Activated naive CD4-positive, alpha-beta T cell treated with anti-CD3 and anti-CD28 coated beads, Interleukin-2, amount 50 U/mL, for 24 hours (primary cell): ENCODE results near the gene FAM237A.
A peak's percentile ranks its signal among the peaks of the same experiment; 100 is the strongest.

Experiments used
- H3K27ac Mint-ChIP-seq: one replicate; pipeline ENCODE4 v1.8.0; 2021; ENCODE audit warnings: mild to moderate bottlenecking, mixed read lengths
- H3K27me3 Mint-ChIP-seq: one replicate; pipeline ENCODE4 v1.8.0; 2021; ENCODE audit warnings: mixed read lengths
- H3K36me3 Mint-ChIP-seq: one replicate; pipeline ENCODE4 v1.8.0; 2021; ENCODE audit warnings: mixed read lengths
- H3K4me1 Mint-ChIP-seq: one replicate; pipeline ENCODE4 v1.8.0; 2021; ENCODE audit warnings: mixed read lengths
- H3K4me3 Mint-ChIP-seq: one replicate; pipeline ENCODE4 v1.8.0; 2021; ENCODE audit warnings: mild to moderate bottlenecking, mixed read lengths
- H3K9me3 Mint-ChIP-seq: one replicate; pipeline ENCODE4 v1.8.0; 2021; ENCODE audit warnings: mixed read lengths

The FAM237A gene

DNA sequence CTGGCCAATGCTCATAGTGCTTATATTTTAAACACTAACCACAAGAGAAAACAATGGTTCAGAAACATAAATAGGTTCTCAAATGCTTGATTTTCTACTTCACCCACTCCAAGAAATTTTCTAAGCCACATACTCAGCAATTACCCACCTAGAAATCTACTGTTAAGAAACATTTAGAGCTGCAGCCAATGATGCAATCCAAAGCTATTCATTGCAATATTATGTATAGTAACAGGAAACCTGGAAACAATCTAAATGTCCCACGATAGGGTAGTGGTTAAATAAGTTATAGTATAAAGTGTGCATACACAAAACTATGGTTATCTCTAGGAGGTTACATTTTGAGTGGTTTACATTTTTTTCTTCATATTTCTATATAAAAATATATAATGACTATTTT lies 5.7 kb downstream of the FAM237A start:
- Mint-ChIP-seq H3K4me1 (no peaks in the 10 kb centered on the region), H3K27ac (no peak overlapping the region), H3K9me3 (no peaks in the 10 kb centered on the region), H3K36me3 (no peaks in the 10 kb centered on the region), H3K27me3 (peaks cover 16% of the 10 kb centered on the region), H3K4me3 (no peak overlapping the region)

DNA sequence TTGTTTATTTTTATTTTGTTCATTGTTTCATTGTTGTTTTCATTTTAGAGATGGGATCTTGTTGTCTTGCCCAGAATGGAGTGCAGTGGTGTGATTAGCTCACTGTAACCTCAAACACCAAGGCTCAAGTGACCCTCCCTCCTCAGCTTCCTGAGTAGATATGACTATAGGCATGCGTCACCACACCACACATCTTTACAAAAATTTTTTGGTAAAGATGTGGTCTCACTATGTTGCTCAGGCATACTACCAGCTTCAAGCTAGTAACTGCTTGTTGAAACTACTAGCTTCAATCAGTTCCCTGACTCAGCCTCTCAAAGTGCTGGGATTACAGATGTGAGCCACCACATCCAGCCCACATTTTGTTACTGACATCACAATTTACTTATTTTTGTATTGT lies 14.8 kb downstream of the FAM237A start:
- peaks cover 4% of the 10 kb centered on the region for H3K36me3 Mint-ChIP-seq
- no peaks in the 10 kb centered on the region for H3K4me1 Mint-ChIP-seq

DNA sequence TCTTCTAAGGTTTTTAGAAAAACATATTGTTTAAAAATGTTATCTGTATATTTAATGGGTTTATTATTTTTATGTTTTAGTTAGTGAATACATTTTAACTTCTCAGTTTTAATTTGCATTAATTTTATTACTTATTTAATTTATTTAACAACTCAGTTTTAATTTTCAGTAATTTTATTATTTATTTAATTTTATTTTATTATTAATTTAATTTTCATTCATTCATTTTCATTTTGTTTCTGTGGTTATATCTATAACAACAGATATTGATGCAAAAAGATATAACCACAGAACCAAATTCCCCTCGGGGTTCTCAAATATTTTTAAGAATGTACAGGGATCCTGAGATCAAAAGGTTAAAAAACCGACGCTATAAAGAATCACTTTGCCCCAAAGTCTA lies 23.0 kb downstream of the FAM237A start:
- Mint-ChIP-seq H3K36me3 (no peaks in the 10 kb centered on the region), H3K27me3 (peaks cover 13% of the 10 kb centered on the region), H3K9me3 (no peaks in the 10 kb centered on the region), H3K4me3 (no peak overlapping the region), H3K27ac (no peak overlapping the region), H3K4me1 (no peaks in the 10 kb centered on the region)

More for the DNA sequence above, 14.8 kb downstream of the FAM237A start:
- Mint-ChIP-seq H3K27me3 (peaks cover 10% of the 10 kb centered on the region), H3K4me3 (no peak overlapping the region), H3K9me3 (peaks cover 8% of the 10 kb centered on the region), H3K27ac (no peak overlapping the region)

DNA sequence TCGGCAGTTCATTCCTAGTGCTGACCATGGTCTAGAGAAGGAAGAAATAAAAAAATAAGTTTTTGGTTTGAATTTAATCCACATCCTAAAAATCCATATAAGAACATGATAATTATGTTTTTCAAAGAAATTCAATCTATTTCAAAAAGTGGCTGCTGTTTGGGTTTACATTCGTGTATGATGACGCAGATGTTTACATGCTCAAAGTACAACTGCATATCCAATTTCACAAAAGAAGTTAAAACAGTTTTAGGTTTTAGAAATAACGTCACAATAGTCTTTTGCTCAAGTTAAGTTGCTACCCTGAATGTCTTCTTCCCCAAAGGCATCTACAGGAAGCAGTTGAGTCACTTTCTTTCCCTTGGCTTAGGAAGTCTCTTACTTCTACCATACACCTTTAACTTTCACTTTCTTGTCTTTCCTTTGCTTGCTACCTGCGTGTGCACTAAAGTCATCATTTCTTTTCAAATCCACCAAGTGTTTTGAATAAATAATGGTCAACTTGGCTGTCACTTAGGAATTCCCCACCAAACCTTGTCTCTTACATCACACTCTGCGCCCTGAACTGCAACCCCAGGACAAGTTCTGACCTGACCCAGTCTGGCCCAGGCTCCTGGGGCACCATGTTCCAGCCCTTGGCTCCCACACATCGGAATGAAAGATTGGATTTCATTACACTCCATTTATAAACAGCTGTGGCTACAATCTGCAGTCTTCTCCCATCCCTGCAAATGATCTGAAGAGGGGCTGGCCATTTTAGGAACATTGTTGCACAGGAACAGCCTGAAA lies 28.4 kb downstream of the FAM237A start:
- Mint-ChIP-seq H3K9me3 (no peaks in the 10 kb centered on the region), H3K4me1 (no peaks in the 10 kb centered on the region), H3K27ac (no peak overlapping the region), H3K36me3 (no peaks in the 10 kb centered on the region), H3K27me3 (peaks cover 9% of the 10 kb centered on the region), H3K4me3 (no peak overlapping the region)

DNA sequence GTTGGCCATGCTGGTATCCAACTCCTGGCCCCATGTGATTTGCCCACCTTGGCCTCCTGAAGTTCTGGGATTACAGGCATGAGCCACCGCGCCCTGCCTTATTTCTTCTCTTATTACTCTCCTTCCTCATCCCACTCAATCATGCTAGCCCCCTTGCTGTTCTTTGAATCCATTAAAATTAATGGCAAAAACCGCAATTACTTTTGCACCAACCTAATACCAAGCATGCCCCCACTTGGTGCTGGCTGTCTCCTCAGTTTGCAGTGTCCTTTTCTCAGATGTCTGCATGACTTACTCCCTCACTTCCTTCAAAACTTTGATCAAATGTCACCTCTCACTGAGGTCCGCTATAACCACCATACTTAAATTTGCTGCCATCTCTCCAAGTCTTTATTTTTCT lies 41.3 kb downstream of the FAM237A start:
- H3K36me3 Mint-ChIP-seq: no peaks in the 10 kb centered on the region
- H3K27me3 Mint-ChIP-seq: peaks cover 4% of the 10 kb centered on the region
- H3K4me3 Mint-ChIP-seq: no peak overlapping the region
- H3K27ac Mint-ChIP-seq: no peak overlapping the region
- H3K9me3 Mint-ChIP-seq: no peaks in the 10 kb centered on the region
- no peaks in the 10 kb centered on the region for H3K4me1 Mint-ChIP-seq

DNA sequence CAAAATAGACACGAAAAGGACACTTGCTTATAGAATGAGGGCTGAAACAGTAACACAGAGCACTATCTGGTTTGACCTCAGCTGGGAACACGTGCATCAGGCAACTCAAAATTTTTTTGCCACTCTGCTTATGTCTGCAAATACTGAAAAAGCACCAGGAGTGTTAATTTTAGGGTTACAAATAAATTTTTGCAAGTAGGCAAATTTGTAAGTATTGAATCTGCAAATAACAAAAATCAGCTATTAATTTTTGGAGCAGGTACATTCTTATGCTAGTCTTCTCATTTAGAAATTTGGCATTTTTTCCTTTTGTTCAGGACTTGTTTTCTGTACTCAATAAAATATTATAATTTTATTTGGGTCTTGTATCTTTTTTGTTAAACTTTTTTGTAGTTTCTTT lies 46.2 kb downstream of the FAM237A start:
- Mint-ChIP-seq H3K4me1 (peaks cover 4% of the 10 kb centered on the region), H3K27ac (no peak overlapping the region), H3K36me3 (no peaks in the 10 kb centered on the region), H3K9me3 (no peaks in the 10 kb centered on the region), H3K4me3 (no peak overlapping the region), H3K27me3 (peaks cover 3% of the 10 kb centered on the region)

DNA sequence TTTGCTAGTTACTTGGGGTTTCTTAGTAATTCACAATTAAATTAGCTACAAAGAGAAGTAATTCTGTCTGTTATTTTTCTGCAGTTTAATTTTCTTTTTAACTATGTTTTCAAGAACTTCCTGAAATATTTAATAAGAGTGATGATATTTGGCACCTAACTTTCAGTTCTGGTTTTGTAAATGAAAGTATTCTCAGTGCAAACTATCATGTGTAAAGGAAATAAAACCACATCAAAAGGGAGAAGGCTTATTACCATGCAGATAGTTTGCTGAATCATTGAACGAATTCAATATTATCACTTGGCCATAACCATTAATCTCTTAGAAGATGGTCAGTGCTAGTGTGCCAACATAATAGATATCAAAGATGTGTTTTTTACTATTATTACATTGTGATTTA lies 46.7 kb downstream of the FAM237A start:
- H3K27me3 Mint-ChIP-seq: peaks cover 3% of the 10 kb centered on the region
- no peaks in the 10 kb centered on the region for H3K36me3 Mint-ChIP-seq
- H3K4me3 Mint-ChIP-seq: no peak overlapping the region
- no peak overlapping the region for H3K27ac Mint-ChIP-seq
- H3K4me1 Mint-ChIP-seq: peaks cover 4% of the 10 kb centered on the region
- no peaks in the 10 kb centered on the region for H3K9me3 Mint-ChIP-seq

DNA sequence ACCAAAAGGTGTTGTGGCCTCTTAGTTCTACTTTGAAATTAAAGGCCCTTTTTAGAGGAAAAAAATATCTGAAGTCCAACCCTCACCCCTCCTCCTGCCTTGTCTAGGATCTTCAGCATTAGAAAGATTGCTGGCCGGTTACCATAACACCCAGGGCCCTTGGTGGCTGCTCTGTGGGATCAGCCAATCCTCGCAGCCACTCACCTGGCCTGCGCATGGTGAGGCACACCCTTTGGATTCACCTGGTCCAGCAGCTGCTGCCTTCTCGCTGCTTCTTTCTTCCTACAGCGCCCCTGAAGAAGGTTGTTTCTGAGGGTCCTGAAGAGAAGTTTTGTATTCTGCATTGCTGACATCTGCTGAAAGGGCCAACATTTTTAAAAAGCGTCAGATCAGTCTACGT lies 50.7 kb downstream of the FAM237A start:
- Mint-ChIP-seq H3K27ac (no peak overlapping the region), H3K9me3 (no peaks in the 10 kb centered on the region)

DNA sequence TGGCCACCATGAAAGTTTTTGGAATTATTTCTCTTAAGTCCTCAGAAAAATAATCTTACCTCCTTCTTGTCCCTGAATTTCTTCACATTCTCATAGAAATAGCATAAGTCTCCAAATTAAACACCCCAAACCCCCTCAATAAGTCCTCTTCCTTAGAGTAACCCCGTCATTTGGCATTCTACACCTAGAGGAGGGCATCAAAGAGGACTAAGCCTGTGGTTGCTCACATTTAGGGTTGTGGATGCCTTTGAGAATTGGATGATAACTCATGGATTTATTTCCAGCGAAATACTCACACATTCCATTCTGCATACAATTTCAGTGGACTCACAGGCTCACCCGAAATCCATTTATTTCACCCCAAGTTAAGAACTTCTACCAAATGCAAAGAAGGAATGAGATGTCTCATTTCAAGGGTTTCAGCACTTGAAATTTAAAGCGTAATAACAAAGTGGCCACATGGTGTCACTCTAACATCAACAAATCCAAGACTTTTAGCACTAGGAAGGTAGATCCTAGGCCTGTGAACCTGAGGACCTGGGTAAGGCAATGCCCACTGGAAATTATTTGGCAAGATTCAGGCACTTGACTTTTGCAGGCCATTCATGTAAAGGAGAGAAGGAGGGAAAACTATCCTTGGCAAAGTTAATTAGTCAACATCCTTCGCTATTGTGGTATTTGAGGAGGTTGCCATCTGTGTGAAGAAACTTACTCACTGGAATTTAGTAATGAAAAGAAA lies 51.3 kb downstream of the FAM237A start:
- Mint-ChIP-seq H3K9me3 (no peaks in the 10 kb centered on the region), H3K4me3 (no peak overlapping the region), H3K27me3 (peaks cover 2% of the 10 kb centered on the region), H3K4me1 (peaks cover 4% of the 10 kb centered on the region), H3K27ac (no peak overlapping the region), H3K36me3 (no peaks in the 10 kb centered on the region)

More for the DNA sequence above, 50.7 kb downstream of the FAM237A start:
- H3K4me1 Mint-ChIP-seq: peaks cover 4% of the 10 kb centered on the region
- no peak overlapping the region for H3K4me3 Mint-ChIP-seq
- H3K36me3 Mint-ChIP-seq: no peaks in the 10 kb centered on the region
- no peaks in the 10 kb centered on the region for H3K27me3 Mint-ChIP-seq

DNA sequence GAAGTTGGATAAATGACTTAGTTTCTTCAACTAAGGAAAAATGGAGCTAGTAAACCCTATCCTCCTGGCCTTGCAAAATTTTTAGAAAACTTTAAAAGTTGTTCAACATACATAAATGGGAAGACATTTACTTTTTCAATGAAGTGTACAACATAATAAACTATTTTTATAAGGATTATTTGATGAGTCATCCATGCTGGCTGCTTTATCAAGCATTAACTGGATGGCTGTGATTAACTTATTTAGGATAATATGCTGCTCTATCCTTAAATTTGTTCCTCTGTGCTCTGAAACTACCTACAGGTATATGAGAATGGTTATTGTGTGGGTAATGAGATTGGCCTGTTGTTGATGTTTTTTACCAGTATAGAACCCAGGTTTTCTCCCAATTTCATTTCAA lies 54.6 kb downstream of the FAM237A start:
- H3K9me3 Mint-ChIP-seq: no peaks in the 10 kb centered on the region
- H3K27ac Mint-ChIP-seq: peak overlapping the region; percentile 26
- H3K4me1 Mint-ChIP-seq: no peaks in the 10 kb centered on the region
- peaks cover 7% of the 10 kb centered on the region for H3K27me3 Mint-ChIP-seq
- no peak overlapping the region for H3K4me3 Mint-ChIP-seq
- no peaks in the 10 kb centered on the region for H3K36me3 Mint-ChIP-seq

DNA sequence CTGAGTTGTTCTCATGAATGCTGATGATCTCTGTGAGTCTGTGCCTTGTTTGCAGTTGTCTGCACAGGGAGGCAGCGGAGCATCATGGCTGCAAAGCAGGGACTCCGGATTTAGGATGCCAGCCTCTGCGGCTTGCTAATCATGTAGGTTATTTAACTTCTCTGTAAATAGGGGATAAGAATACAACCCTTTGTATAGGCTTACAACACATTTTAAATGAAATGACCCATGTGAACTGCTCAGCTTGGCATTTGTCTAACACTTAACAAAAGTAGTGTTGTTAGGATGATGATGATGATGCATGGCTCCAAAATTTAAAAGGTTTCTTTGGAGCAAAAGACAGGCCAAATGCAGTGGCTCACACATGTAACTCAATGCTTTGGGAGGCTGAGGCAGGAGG lies 56.5 kb downstream of the FAM237A start:
- no peaks in the 10 kb centered on the region for H3K4me1 Mint-ChIP-seq
- H3K27me3 Mint-ChIP-seq: peaks cover 8% of the 10 kb centered on the region

More for the DNA sequence above, 56.5 kb downstream of the FAM237A start:
- Mint-ChIP-seq H3K27ac (no peak overlapping the region), H3K9me3 (no peaks in the 10 kb centered on the region), H3K36me3 (no peaks in the 10 kb centered on the region), H3K4me3 (no peak overlapping the region)
